ENCODE data around the gene CRHR1.

DNA sequence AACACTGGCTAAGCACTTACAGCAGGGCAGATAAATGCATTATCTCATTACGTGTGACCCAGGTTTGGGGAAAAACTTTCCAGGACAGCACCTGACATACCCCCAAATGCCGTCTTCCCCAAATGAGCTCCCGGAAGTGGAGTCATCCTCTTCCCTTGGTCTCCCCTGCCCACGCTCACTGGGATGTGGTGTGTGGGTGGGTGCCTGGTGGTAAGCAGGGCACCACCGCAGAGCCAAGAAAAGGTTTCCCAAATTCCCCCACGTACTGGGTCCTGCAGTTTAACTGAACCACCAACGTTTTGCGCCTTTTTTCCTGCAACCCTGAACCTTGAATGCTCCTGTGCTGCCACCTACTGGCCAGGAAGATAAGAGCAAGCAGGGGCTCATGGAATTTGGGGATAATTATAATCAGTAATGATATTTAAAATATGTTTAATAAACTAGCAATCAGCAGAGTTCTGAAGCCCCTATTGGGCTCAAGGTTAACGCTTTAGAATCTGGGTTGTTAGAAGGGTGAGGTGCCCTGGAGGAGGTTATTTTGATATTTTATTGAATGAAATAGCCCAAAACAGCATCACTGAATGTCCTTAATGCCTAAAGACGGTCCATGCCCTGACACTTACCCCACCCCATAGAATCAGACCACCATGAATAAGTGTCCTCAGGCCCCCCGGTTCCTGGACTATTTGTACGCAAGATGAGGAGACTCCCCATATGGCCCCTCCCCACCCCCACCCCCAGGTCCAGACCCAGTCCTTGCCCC, 68.6 kb downstream of the CRHR1 start:
- no peak for TF ChIP-seq YY1 (IDR thresholded peaks at IDR 0.05; ENCODE audit: insufficient read depth, insufficient read length)
- TF ChIP-seq SUZ12 (IDR thresholded peaks at IDR 0.05; ENCODE audit: extremely low read depth, insufficient read depth, insufficient read length), result no peak
